ENCODE data around the gene FAM124B. TPM values are rescaled to one million over a fixed set of nuclear protein-coding genes. Genes with fewer than 3 reads are reported as not detected.
A peak's percentile ranks its signal among the peaks of the same experiment; 100 is the strongest.

The FAM124B gene
- 10 to 100 TPM in 1 of 4 donors, 1 to 10 TPM in 3; 1.4 to 17.0 (median 3.5) TPM for total RNA-seq

DNA sequence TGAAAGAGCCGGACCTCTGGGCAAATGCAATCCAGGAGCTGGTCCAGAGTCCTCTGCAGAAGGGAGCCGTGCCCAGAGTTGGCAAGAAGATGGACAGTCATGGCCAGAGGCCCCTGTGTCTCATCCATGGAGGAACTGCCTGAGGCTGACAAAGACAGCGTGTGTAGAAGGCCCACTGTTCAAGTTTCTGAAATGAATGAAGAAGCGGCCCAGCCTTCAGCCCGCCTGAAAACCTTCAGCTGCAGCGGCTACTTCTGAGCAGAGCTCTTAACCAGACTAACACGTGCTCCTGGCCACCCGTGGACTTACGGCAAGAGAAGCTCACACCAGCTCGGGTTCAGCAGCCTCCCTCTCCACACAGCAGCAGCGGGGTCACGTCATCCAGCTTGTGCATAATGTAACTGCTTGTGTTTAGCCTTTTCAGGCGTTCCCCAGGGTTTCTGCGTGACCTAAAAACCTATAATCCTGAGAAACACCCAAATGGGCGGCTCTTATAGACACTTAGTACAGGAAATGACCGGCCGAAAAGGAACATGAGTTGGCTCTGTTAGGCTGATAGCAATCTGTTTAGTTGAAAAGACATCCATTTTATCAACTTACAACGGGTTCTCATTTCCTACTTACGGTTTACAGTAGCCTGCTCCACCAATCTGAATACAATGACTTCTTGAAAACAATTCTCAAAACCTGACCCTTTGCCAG is at the start of gene FAM124B:
Gene FAM124B (minus strand): TSS at position 467 of the 702 bp plus-strand sequence. CDS start 339 bp downstream, at position 128.
- DNase-seq (ENCODE audit: low spot score) (peak; percentile 36), ATAC-seq (ENCODE audit: low FRiP score) (peak; percentile 82)
- no peak for TF ChIP-seq CTCF (IDR thresholded peaks at IDR 0.05)

- no peak for ATAC-seq (ENCODE audit: low FRiP score)
- no peak for TF ChIP-seq CTCF (IDR thresholded peaks at IDR 0.05)
Measured at GRCh38 chr2:224449212-224450147, 47.6 kb upstream of the FAM124B start.

GRCh38 chr2:224448236-224448635 is 46.3 kb upstream of the FAM124B start:
- DNase-seq (ENCODE audit: low spot score) (no peak), ATAC-seq (ENCODE audit: low FRiP score) (no peak)
- no peak for TF ChIP-seq CTCF (IDR thresholded peaks at IDR 0.05)

More at GRCh38 chr2:224449212-224450147, 47.6 kb upstream of the FAM124B start:
- DNase-seq (ENCODE audit: low spot score), result no peak

GRCh38 chr2:224444783-224445182 is 42.9 kb upstream of the FAM124B start:
- no peak for DNase-seq (ENCODE audit: low spot score)
- no peak for TF ChIP-seq CTCF (IDR thresholded peaks at IDR 0.05)

DNA sequence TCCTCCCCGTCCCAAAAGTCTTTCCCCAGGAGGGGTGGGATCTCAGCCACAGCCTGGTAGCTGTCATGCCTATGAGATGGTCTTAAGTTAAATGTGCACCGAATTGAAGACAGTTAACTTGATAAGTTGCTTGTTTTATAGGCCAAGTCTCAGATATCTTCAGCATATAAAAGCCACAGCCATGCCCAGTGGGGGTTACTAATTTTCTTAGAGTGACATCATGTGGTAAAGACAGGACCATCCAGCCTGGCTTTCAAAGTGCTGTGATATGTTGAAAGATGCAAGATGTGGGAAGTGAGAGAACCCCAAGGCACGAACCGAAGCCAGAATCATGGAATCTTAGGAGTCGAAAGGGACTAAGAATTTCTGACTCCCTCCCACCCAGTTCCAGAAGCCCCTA is 42.1 kb upstream of the FAM124B start:
- DNase-seq (ENCODE audit: low spot score) (no peak), ATAC-seq (ENCODE audit: low FRiP score) (no peak)
- no peak for TF ChIP-seq CTCF (IDR thresholded peaks at IDR 0.05)

More at GRCh38 chr2:224444783-224445182, 42.9 kb upstream of the FAM124B start:
- ATAC-seq (ENCODE audit: low FRiP score), result no peak

DNA sequence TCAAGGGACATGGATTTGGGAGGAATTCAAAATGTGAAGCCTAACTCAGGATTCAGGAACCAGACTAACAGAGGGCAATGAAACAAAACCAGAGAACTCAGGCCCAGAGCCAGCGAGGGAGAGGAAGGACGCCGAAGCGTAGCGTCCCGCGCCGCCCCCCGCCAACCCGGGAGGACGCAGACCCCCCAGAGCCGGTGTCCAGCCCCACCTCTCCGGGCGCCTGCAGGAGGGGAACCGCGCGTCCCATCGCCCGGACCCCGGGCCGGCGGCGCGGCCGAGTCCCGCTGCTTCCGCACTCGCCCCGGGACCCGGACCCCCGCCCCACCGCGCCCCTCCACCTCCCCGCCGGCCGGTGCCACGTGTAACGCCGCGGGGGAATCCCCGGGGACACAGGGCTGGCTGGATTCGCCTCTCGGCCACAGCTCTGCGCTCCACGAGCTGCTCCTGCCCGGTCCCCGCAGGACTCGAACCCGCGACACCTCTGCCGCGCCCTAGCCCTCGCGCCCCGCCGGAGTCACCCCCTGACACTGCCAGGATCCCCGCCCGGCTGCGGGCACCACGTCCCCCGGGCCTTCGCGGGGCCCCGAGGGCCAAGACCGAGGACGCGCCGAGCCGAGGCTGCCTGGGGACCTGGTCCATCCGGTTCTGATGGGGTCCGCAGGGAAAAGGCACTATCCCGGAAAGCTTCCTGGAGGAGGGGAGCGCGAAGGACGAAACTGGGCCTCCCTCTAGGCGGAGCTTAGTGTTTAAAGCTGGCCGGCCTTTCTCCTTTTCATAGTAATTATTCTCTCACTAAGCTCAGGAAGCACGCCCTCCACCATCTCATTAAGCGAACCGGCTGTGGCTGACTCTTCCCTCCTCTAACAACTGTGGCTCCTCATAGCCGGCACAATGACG is 40.4 kb upstream of the FAM124B start:
- no peak for TF ChIP-seq CTCF (IDR thresholded peaks at IDR 0.05)
- DNase-seq (ENCODE audit: low spot score), result no peak
- no peak for ATAC-seq (ENCODE audit: low FRiP score)
